Lung microvascular endothelial cell (primary cell): ENCODE data around the gene WDTC1. TPM values are rescaled to one million over a fixed set of nuclear protein-coding genes. Genes with fewer than 3 reads are reported as not detected.

Experiments
- DNase-seq, 2 donors: peaks; one replicate each; pipeline versions ENCODE4 v3.0.0 to v3.0.0-alpha.2; 2010; ENCODE audit warnings: low read depth in 2 of 2
- total RNA-seq: library from RNA; depleted of rRNA; stranded (reverse); fragments of >200 nt; gene quantifications from 2 replicates; pipeline ENCODE4 v1.2.1, GENCODE V29; 2014

The WDTC1 gene
- total RNA-seq, 1 donor from 2014 or later = 26.0 TPM

- no peak for DNase-seq
These were observed 101.3 kb downstream of the WDTC1 start for GRCh38 chr1:27335506-27336422.

GRCh38 chr1:27336756-27337155 is 102.3 kb downstream of the WDTC1 start:
- DNase-seq = no peak

GRCh38 chr1:27338751-27339150 is 104.3 kb downstream of the WDTC1 start:
- no peak for DNase-seq

GRCh38 chr1:27339213-27339612 is 104.8 kb downstream of the WDTC1 start:
- no peak for DNase-seq

- peak; percentile 23 to 41 for DNase-seq
These were observed 107.3 kb downstream of the WDTC1 start, which contains the start of gene SYTL1 for GRCh38 chr1:27341525-27342252. Gene SYTL1, plus strand, starts transcription at chr1:27342022. Its CDS starts 3,313 bp downstream, at chr1:27345335.

- no peak for DNase-seq
These were observed 108.0 kb downstream of the WDTC1 start for GRCh38 chr1:27342391-27342777.

GRCh38 chr1:27342778-27343638 is 108.6 kb downstream of the WDTC1 start:
- DNase-seq = no peak

- no peak for DNase-seq
These were observed 109.2 kb downstream of the WDTC1 start for GRCh38 chr1:27343639-27344025.

GRCh38 chr1:27345272-27345671 is 110.8 kb downstream of the WDTC1 start:
- no peak for DNase-seq

- DNase-seq = no peak
These were observed 111.9 kb downstream of the WDTC1 start for GRCh38 chr1:27346357-27346756.

- peak in 1 of 2 donors; percentile 15 for DNase-seq
These were observed 112.7 kb downstream of the WDTC1 start for GRCh38 chr1:27346991-27347624.

- DNase-seq = peak in 1 of 2 donors; percentile 14
These were observed 114.7 kb downstream of the WDTC1 start for GRCh38 chr1:27348861-27349783.

GRCh38 chr1:27349784-27350662 is 115.6 kb downstream of the WDTC1 start:
- peak; percentile 73 to 79 for DNase-seq

GRCh38 chr1:27350663-27351540 is 116.5 kb downstream of the WDTC1 start:
- peak in 1 of 2 donors; percentile 12 for DNase-seq

- DNase-seq = no peak
These were observed 117.2 kb downstream of the WDTC1 start for GRCh38 chr1:27351541-27352107.

- DNase-seq = no peak
These were observed 118.7 kb downstream of the WDTC1 start for GRCh38 chr1:27353166-27353565.

- DNase-seq = no peak
These were observed 119.2 kb downstream of the WDTC1 start for GRCh38 chr1:27353629-27354028.

- no peak for DNase-seq
These were observed 121.3 kb downstream of the WDTC1 start for GRCh38 chr1:27355683-27356082.
